ENCODE data around the gene SLC25A31. TPM values are rescaled to one million over a fixed set of nuclear protein-coding genes. Genes with fewer than 3 reads are reported as not detected.

SLC25A31 gene
- total RNA-seq, 3 donors from 2014 or later: not detected

GRCh38 chr4:127793528-127793927 is 63.3 kb downstream of the SLC25A31 start:
- Histone ChIP-seq H3K4me3 (no peak overlapping the region), H3K9me3 (no peaks in the 10 kb centered on the region), H3K4me1 (ENCODE audit: low read depth) (no peaks in the 10 kb centered on the region), H3K36me3 (ENCODE audit: low read depth) (no peaks in the 10 kb centered on the region)
- intact Hi-C loops (cut with DNase I, micrococcal nuclease): no loop called here
- TF ChIP-seq CTCF (IDR thresholded peaks at IDR 0.05): no peak
- DNase-seq: no peak
- no peak for ATAC-seq

- no peaks in the 10 kb centered on the region for H3K4me1 ChIP-seq (ENCODE audit: low read depth)
Measured at GRCh38 chr4:127799711-127800110, 69.5 kb downstream of the SLC25A31 start.

GRCh38 chr4:127809173-127809800 is 79.1 kb downstream of the SLC25A31 start:
- no peaks in the 10 kb centered on the region for H3K36me3 ChIP-seq (ENCODE audit: low read depth)
- no peaks in the 10 kb centered on the region for H3K9me3 ChIP-seq
- no peak for TF ChIP-seq CTCF (IDR thresholded peaks at IDR 0.05)
- no peak for DNase-seq
- H3K4me3 ChIP-seq: no peak overlapping the region
- no peak for ATAC-seq
- H3K4me1 ChIP-seq (ENCODE audit: low read depth): no peaks in the 10 kb centered on the region
- intact Hi-C loops (cut with DNase I, micrococcal nuclease): no loop called here

More at GRCh38 chr4:127799711-127800110, 69.5 kb downstream of the SLC25A31 start:
- intact Hi-C loops (cut with DNase I, micrococcal nuclease): no loop called here
- H3K9me3 ChIP-seq: no peaks in the 10 kb centered on the region
- no peak overlapping the region for H3K4me3 ChIP-seq
- ATAC-seq (no peak), DNase-seq (no peak)
- TF ChIP-seq CTCF (IDR thresholded peaks at IDR 0.05): no peak
- no peaks in the 10 kb centered on the region for H3K36me3 ChIP-seq (ENCODE audit: low read depth)

- no peaks in the 10 kb centered on the region for H3K36me3 ChIP-seq (ENCODE audit: low read depth)
- H3K9me3 ChIP-seq: no peaks in the 10 kb centered on the region
- no peak for TF ChIP-seq CTCF (IDR thresholded peaks at IDR 0.05)
- intact Hi-C loops (cut with DNase I, micrococcal nuclease): no loop called here
- ATAC-seq (no peak), DNase-seq (no peak)
- no peaks in the 10 kb centered on the region for H3K4me1 ChIP-seq (ENCODE audit: low read depth)
- no peak overlapping the region for H3K4me3 ChIP-seq
Measured at GRCh38 chr4:127810551-127810950, 80.4 kb downstream of the SLC25A31 start.

- Histone ChIP-seq H3K9me3 (no peaks in the 10 kb centered on the region), H3K36me3 (ENCODE audit: low read depth) (no peaks in the 10 kb centered on the region), H3K4me1 (ENCODE audit: low read depth) (no peaks in the 10 kb centered on the region), H3K4me3 (no peak overlapping the region)
- TF ChIP-seq CTCF (IDR thresholded peaks at IDR 0.05): no peak
- DNase-seq (no peak), ATAC-seq (no peak)
- intact Hi-C loops (cut with DNase I, micrococcal nuclease): no loop called here
Measured at GRCh38 chr4:127822430-127822829, 92.2 kb downstream of the SLC25A31 start.

Other genes with a start within 250 kb of the SLC25A31 start
- gene INTU, start 97.4 kb upstream of the SLC25A31 start, total RNA-seq: 1 to 10 TPM; 4.2 to 8.2 (median 5.8) TPM
- 10 to 100 TPM in 1 of 3 donors, 1 to 10 TPM in 2; 2.2 to 10.2 (median 3.6) TPM for gene HSPA4L, start 51.9 kb downstream of the SLC25A31 start, total RNA-seq
- 1 to 10 TPM; 1.1 to 8.7 (median 4.7) TPM for gene PLK4, start 150.5 kb downstream of the SLC25A31 start, total RNA-seq
- 10 to 100 TPM; 24.6 to 30.6 (median 27.9) TPM for gene MFSD8, start 234.8 kb downstream of the SLC25A31 start, total RNA-seq
- gene ABHD18, start 235.0 kb downstream of the SLC25A31 start, total RNA-seq: 10 to 100 TPM; 15.2 to 24.2 (median 16.6) TPM